GM10266 (cell line): Measurements from ENCODE around the gene USP3.

ENCODE experiments used
- DNase-seq: peaks from one replicate; pipeline ENCODE4 v3.0.0; 2012; ENCODE audit errors: extremely low spot score
- CTCF ChIP-seq: IDR thresholded peaks from 2 replicates; pipeline ENCODE4 v1.5.1; 2012; ENCODE audit warnings: mild to moderate bottlenecking, low read depth; ENCODE audit not compliant: control insufficient read depth, insufficient read depth; ENCODE audit errors: missing control alignments

Gene USP3

GRCh38 chr15:63636518-63637061, 132.2 kb downstream of the USP3 start:
- TF ChIP-seq CTCF = no peak
- no peak for DNase-seq

GRCh38 chr15:63638839-63639238, 134.4 kb downstream of the USP3 start:
- DNase-seq = no peak
- TF ChIP-seq CTCF = no peak

- TF ChIP-seq CTCF = no peak
Measured at GRCh38 chr15:63640146-63640545, 135.8 kb downstream of the USP3 start.

More at GRCh38 chr15:63640146-63640545, 135.8 kb downstream of the USP3 start:
- no peak for DNase-seq
